Measurements from ENCODE around the gene RECK.
A peak's percentile ranks its signal among the peaks of the same experiment; 100 is the strongest.

RECK gene

DNA sequence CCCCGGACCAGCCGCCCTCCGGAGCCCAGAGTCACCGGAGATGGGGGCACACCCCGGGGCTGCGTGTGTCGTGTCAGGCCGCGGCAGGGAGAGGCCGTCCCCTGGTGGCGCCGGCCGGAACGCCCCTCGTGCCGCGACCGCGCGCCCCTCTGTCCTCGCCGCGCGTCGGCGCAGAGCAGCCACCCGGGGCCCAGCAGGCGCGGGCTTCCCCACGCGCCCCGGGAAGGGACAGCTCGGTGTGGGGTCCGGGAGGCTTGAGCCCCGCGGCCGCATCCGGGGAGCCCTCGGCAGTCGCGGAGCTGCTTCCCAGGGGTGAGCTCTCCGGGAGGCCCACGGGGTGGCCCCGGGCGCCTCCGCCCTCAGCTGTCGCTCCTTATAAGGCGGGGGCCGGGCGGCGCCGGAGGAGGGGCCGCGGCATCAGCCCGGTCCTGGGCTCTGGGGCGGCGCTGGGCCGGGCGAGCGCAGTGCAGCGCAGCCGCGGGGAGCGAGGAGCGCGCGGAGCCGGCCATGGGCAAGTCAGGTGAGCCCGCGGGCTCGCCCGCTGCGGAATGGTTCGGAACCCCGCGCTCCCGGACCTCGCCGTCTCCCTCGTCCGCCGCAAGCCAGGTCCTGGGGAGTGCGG lies 99.7 kb downstream of the RECK start, which contains the start of gene GLIPR2:
TSS of gene GLIPR2 (plus strand) at position 462 of the 622 bp plus-strand sequence. CDS start at position 508, 46 bp downstream.
- peak within 1 kb of the TSS; percentile 75 for H3K4me3 ChIP-seq (ENCODE audit: low read length)
- H3K27ac ChIP-seq (ENCODE audit: low read length), result no peak within 1 kb of the TSS
- no peaks in the 10 kb centered on the region for H3K9me3 ChIP-seq (ENCODE audit: control insufficient read depth, low read depth, low read length)
- no peaks in the 10 kb centered on the region for H3K36me3 ChIP-seq (ENCODE audit: control insufficient read depth, low read depth, low read length)
- peaks cover 79% of the 10 kb centered on the region for H3K27me3 ChIP-seq (ENCODE audit: control insufficient read depth, insufficient read depth, low read length)
- peak within 1 kb of the TSS; percentile 58 for H3K9ac ChIP-seq (ENCODE audit: low read length)
- peaks cover 15% of the 10 kb centered on the region for H3K4me1 ChIP-seq (ENCODE audit: control insufficient read depth, low read depth, low read length)

DNA sequence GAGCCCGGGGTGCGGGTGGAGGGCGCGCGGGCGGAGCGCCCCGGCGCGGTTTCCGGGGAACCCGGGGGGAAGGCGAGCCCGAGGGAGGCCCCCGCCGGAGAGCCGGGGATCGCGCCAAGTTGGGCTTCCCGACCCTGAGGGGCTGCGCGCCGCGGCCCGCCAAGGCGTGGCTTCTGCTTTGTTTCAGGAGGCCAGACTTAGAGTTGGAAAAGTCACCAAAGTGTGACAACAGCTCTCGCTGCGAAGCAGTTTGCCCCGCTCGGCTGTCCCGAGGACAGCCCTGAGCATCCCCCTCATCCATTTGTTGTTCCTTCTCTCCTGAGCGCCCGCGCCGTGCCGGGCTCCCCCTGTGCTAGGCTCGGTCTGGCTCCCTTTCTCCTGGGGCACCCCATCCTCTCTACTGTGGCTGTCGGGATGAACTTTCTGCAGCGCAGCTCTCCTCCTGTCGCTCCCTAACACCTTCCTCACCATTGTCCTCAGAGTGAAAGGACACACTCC lies 100.2 kb downstream of the RECK start:
- Histone ChIP-seq H3K36me3 (ENCODE audit: control insufficient read depth, low read depth, low read length) (no peaks in the 10 kb centered on the region), H3K27me3 (ENCODE audit: control insufficient read depth, insufficient read depth, low read length) (peaks cover 79% of the 10 kb centered on the region), H3K27ac (ENCODE audit: low read length) (no peak overlapping the region), H3K9ac (ENCODE audit: low read length) (peak overlapping the region; percentile 58), H3K4me3 (ENCODE audit: low read length) (peak overlapping the region; percentile 75), H3K4me1 (ENCODE audit: control insufficient read depth, low read depth, low read length) (peaks cover 15% of the 10 kb centered on the region), H3K9me3 (ENCODE audit: control insufficient read depth, low read depth, low read length) (no peaks in the 10 kb centered on the region)

DNA sequence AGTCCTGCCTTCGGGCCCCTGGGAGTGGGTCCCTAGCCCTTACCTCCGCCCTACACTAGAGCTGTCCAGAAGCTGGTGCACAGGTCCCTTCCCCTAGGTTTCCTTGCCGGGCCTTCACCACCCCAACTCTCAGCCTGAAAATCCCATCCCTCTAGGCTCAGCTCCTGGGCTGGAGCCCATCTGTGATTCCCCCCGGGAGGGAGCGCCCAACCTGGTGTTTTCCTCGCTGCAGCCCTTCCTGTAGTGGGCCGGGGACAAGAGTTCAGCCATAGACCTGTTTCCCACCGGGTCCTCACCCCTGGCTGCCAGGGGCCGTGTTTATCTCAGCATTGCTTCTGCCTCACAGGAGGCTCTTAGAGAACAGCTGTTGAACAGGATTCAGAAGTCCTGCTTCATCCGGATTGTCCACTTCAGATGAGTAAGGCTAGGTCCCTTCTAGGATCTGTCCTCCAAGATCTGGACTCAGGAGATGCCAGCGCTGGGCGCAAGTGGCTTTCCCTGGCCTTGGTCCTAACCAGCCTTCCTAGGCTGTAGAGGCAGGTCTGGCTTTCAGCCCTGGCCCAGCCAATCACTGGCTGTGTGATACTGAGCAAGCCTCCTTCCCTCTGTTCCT lies 100.8 kb downstream of the RECK start:
- H3K27ac ChIP-seq (ENCODE audit: low read length), result no peak overlapping the region
- peak overlapping the region; percentile 75 for H3K4me3 ChIP-seq (ENCODE audit: low read length)
- H3K4me1 ChIP-seq (ENCODE audit: control insufficient read depth, low read depth, low read length), result peaks cover 12% of the 10 kb centered on the region
- peak overlapping the region; percentile 58 for H3K9ac ChIP-seq (ENCODE audit: low read length)
- peaks cover 79% of the 10 kb centered on the region for H3K27me3 ChIP-seq (ENCODE audit: control insufficient read depth, insufficient read depth, low read length)
- no peaks in the 10 kb centered on the region for H3K9me3 ChIP-seq (ENCODE audit: control insufficient read depth, low read depth, low read length)
- no peaks in the 10 kb centered on the region for H3K36me3 ChIP-seq (ENCODE audit: control insufficient read depth, low read depth, low read length)

DNA sequence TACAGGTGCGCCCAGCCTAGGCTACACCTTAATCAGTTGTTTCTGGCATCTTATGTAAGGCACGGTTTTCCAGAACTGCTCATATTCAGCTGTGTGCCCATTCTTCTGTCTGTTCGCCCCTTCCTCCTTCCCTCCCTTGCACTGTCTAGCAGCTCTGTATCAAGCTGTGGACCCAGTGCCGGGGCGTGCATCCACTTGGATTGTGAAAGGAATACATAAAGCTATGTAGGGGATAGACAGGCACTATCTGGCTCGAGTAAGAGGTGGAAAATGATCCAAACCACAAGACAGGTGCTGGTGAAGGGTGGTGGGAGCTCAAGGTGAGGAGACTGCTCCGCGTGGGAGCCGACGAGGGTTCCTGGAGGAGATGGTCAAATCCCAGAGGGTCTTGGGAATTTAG lies 101.8 kb downstream of the RECK start:
- Histone ChIP-seq H3K9ac (ENCODE audit: low read length) (no peak overlapping the region), H3K27me3 (ENCODE audit: control insufficient read depth, insufficient read depth, low read length) (peaks cover 69% of the 10 kb centered on the region), H3K9me3 (ENCODE audit: control insufficient read depth, low read depth, low read length) (no peaks in the 10 kb centered on the region), H3K4me3 (ENCODE audit: low read length) (no peak overlapping the region), H3K36me3 (ENCODE audit: control insufficient read depth, low read depth, low read length) (no peaks in the 10 kb centered on the region), H3K27ac (ENCODE audit: low read length) (no peak overlapping the region), H3K4me1 (ENCODE audit: control insufficient read depth, low read depth, low read length) (peaks cover 12% of the 10 kb centered on the region)

DNA sequence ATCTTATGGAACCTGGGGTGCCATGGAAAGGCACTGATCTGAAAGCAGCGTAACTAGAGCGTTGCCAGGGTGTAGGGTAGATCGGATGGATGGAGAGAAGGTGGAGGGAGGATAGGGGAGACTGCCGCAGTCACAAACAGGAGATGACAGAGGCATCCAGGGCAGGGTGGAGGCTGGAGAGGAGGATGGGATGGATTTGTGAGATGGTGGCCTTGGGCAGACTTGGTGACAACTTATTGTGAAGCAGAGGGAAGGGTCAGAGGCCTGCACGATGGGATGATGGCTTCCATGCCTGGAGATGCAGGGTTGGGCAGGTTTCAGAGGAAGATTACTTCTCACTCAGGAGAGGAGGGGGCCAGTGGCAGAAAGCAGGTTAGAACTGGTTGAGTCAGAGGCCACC lies 102.2 kb downstream of the RECK start:
- Histone ChIP-seq H3K4me1 (ENCODE audit: control insufficient read depth, low read depth, low read length) (peaks cover 12% of the 10 kb centered on the region), H3K4me3 (ENCODE audit: low read length) (no peak overlapping the region), H3K9me3 (ENCODE audit: control insufficient read depth, low read depth, low read length) (no peaks in the 10 kb centered on the region), H3K9ac (ENCODE audit: low read length) (no peak overlapping the region), H3K27ac (ENCODE audit: low read length) (no peak overlapping the region), H3K27me3 (ENCODE audit: control insufficient read depth, insufficient read depth, low read length) (peaks cover 65% of the 10 kb centered on the region), H3K36me3 (ENCODE audit: control insufficient read depth, low read depth, low read length) (no peaks in the 10 kb centered on the region)

DNA sequence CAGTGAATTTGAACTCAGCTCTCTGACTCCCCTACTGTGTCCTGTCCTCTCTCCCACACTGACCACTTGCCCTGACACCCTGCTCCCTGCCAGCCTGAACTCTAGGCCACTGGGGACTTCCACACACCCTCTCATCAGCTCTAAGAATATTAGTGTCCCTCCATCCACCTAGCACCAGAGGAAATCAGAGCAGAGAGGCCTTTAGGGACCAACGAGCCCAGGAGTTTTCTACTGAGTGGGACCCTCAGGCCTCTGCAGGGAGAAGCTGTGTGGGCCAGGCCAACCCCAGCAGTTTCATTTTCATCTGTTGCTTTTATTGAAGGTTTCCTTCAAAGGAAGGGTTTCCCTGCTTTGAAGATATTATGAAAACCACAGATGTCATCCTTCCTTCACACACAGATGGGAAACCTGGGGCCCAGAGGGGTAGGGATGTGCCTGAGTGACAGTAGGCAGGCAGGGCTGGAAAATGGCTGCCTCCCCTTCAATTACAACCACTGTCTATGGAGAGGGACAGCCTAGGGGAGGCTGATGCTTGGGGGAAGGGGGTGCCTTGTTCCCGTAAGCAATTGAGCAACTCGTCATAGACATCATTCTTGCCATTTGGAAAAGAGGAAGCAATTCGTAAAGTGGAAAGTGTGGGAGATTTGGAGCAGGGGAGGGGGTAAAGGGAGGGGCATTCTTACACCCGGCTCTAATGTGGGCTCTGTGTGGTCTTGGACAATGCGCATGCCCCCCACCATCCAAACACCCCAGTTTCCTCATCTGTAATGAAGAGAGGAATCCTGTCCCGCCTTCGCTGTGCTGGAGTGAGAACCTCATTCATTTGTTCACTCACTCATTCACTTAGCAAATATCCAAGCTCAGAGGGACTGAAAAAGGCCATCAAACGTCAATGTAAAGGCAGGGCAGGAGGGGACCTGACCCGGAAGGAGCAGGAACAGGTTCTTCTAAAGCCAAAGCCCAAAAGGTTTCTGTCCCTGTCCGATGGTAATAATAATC lies 103.7 kb downstream of the RECK start:
- H3K4me1 ChIP-seq (ENCODE audit: control insufficient read depth, low read depth, low read length), result peaks cover 5% of the 10 kb centered on the region
- H3K27me3 ChIP-seq (ENCODE audit: control insufficient read depth, insufficient read depth, low read length), result peaks cover 50% of the 10 kb centered on the region
- H3K4me3 ChIP-seq (ENCODE audit: low read length), result no peak overlapping the region
- H3K36me3 ChIP-seq (ENCODE audit: control insufficient read depth, low read depth, low read length), result no peaks in the 10 kb centered on the region
- no peak overlapping the region for H3K27ac ChIP-seq (ENCODE audit: low read length)
- H3K9me3 ChIP-seq (ENCODE audit: control insufficient read depth, low read depth, low read length), result no peaks in the 10 kb centered on the region
- H3K9ac ChIP-seq (ENCODE audit: low read length), result no peak overlapping the region

DNA sequence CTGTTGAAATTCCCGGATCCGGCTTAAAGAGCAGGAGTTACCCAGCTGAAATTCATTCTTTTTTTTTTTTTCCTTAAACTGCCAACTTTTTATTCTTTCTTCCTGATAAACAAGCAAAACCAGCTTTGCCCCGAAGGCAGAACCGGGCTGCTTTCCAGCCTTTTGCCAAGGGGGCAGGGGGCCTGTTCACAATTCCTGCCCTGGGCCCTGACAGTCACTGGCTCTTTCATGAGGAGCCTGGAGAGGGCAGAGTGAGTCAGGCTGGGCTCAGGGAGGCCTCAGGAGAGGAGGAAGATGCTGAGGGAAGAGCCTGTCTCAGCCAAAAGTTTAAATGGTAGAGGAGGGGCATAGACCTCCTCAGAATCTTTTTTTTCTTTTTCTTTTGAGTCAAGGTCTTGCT lies 104.6 kb downstream of the RECK start:
- no peak overlapping the region for H3K4me3 ChIP-seq (ENCODE audit: low read length)
- H3K4me1 ChIP-seq (ENCODE audit: control insufficient read depth, low read depth, low read length), result no peaks in the 10 kb centered on the region
- no peak overlapping the region for H3K27ac ChIP-seq (ENCODE audit: low read length)

DNA sequence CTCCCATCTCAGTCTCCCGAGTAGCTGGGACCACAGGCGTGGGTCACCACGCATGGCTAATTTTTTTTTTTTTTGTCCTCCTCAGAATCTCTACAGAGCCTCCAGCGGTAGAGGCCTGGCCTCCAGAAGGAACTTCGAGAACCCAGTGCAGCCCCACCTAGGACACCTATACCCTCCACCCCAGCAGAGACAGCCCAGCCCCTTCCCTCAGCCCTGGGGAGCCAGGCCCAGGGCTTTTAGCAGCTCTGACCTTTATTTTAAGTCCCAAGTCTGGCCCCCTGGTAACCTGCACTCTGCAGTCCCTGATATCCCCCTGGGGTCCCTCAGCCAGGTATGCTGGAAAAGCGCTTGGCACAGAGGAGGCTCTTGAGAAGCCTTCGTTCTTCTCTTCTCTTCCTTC lies 105.0 kb downstream of the RECK start:
- H3K36me3 ChIP-seq (ENCODE audit: control insufficient read depth, low read depth, low read length), result no peaks in the 10 kb centered on the region
- no peak overlapping the region for H3K27ac ChIP-seq (ENCODE audit: low read length)
- no peak overlapping the region for H3K4me3 ChIP-seq (ENCODE audit: low read length)
- no peak overlapping the region for H3K9ac ChIP-seq (ENCODE audit: low read length)
- H3K4me1 ChIP-seq (ENCODE audit: control insufficient read depth, low read depth, low read length), result no peaks in the 10 kb centered on the region
- peaks cover 40% of the 10 kb centered on the region for H3K27me3 ChIP-seq (ENCODE audit: control insufficient read depth, insufficient read depth, low read length)
- H3K9me3 ChIP-seq (ENCODE audit: control insufficient read depth, low read depth, low read length), result no peaks in the 10 kb centered on the region

More for the DNA sequence above, 104.6 kb downstream of the RECK start:
- Histone ChIP-seq H3K27me3 (ENCODE audit: control insufficient read depth, insufficient read depth, low read length) (peaks cover 42% of the 10 kb centered on the region), H3K36me3 (ENCODE audit: control insufficient read depth, low read depth, low read length) (no peaks in the 10 kb centered on the region), H3K9ac (ENCODE audit: low read length) (no peak overlapping the region), H3K9me3 (ENCODE audit: control insufficient read depth, low read depth, low read length) (no peaks in the 10 kb centered on the region)

DNA sequence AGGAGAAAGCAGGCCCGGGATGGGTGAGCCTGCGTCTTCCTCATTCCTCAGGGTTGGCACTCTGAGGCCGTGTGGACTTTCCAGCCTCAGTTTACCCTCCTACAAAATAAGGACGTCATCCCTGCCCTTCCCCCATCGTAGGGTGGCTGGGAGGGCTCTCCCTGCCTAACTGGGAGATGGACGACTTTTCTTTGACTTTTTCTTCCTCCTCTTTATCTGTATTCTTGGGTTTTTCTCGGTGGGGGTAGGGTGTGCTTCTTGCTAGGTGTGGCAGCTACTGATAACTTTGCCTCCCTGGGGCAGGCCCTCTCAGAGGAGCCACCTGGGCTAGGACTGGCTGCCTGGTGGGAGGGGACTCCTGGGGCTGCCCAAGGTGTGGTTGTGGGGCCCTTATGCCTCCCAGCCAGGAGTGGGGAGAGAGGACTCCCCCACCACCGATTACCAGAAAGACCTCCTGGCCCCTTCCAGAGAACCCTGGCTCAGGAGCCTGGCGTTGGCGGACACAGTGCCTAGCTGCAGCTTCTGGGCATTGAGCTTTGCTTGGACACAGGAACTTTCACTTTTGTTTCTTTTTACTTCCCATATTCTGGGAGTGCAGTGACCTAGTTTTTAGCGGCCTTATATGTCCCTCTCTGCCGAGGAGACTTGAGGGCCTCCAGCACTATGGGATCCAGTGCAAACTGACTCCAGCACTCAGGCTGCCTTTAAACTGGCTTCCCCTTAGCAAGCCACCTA lies 106.0 kb downstream of the RECK start:
- no peaks in the 10 kb centered on the region for H3K9me3 ChIP-seq (ENCODE audit: control insufficient read depth, low read depth, low read length)
- no peak overlapping the region for H3K9ac ChIP-seq (ENCODE audit: low read length)
- peaks cover 31% of the 10 kb centered on the region for H3K27me3 ChIP-seq (ENCODE audit: control insufficient read depth, insufficient read depth, low read length)
- no peaks in the 10 kb centered on the region for H3K36me3 ChIP-seq (ENCODE audit: control insufficient read depth, low read depth, low read length)
- no peaks in the 10 kb centered on the region for H3K4me1 ChIP-seq (ENCODE audit: control insufficient read depth, low read depth, low read length)
- H3K4me3 ChIP-seq (ENCODE audit: low read length), result no peak overlapping the region
- no peak overlapping the region for H3K27ac ChIP-seq (ENCODE audit: low read length)

DNA sequence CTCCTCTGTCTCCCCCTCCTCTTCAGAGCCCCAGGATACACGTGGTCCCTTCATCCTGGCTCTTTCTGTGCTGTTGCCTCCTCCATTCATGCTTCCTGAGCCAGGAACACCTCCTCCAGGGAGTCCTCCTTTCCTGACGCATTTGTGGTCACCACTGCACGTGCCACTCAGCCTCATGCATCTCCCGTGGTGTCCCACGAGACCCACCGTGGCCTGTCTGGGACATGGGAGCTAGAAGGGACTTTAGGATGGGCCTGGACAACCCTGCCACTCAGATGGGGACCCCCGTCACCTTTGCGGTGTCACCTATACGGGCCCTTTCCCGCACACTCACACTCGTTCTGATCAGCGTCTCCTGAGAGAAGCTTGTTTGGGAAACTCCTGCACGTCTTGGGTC lies 106.5 kb downstream of the RECK start:
- H3K27ac ChIP-seq (ENCODE audit: low read length), result no peak overlapping the region
- no peaks in the 10 kb centered on the region for H3K9me3 ChIP-seq (ENCODE audit: control insufficient read depth, low read depth, low read length)
- H3K9ac ChIP-seq (ENCODE audit: low read length), result no peak overlapping the region
- no peak overlapping the region for H3K4me3 ChIP-seq (ENCODE audit: low read length)
- H3K27me3 ChIP-seq (ENCODE audit: control insufficient read depth, insufficient read depth, low read length), result peaks cover 25% of the 10 kb centered on the region
- H3K4me1 ChIP-seq (ENCODE audit: control insufficient read depth, low read depth, low read length), result no peaks in the 10 kb centered on the region
- no peaks in the 10 kb centered on the region for H3K36me3 ChIP-seq (ENCODE audit: control insufficient read depth, low read depth, low read length)
